Measurements from ENCODE around the gene RPP25L.

RPP25L gene

DNA sequence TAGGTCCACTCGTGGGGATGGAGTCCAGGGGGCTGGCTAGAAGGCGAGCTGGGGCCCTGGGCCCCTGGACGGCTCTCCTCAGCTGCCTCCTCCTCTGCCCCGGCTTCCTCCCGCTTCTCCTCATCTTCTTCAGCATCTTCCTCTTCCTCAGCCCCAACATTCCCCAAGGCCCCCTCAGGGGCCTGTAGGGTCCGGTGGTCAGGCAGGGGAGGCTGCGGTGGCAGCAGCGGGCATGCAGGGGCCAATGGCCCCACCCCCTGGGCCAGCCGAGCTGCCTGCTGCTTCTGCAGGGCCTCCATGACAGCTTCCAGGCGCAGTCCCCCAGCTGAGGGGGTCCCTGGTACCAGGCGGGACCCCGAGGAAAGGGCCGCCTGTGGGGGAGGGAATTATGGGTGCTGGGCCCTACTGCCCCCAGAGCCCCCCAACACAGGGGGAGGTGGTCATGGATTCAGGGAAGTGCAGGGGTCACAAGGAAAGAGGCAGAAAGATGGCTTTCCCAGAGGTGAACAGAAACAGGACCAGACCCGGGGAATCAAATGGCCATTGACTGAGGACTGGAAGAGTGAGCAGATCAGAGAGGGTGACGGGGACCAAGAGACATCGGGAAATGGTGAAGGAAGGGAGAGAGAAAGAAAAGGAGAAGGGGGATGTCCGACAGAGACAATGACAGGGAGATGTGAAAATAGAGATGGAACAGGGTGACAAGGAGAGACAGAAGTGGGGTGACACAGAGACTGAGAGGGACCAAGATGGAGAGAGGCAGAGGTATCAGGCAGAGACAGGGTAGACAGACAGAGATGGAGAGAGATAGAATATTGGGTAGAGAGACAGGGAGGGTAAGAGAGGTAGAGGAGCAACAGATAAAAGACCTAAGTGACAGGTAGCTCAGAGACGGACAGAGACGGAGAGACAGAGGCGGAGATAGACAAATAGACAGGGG, 16.1 kb upstream of the RPP25L start:
- TF ChIP-seq, protein P1, sequence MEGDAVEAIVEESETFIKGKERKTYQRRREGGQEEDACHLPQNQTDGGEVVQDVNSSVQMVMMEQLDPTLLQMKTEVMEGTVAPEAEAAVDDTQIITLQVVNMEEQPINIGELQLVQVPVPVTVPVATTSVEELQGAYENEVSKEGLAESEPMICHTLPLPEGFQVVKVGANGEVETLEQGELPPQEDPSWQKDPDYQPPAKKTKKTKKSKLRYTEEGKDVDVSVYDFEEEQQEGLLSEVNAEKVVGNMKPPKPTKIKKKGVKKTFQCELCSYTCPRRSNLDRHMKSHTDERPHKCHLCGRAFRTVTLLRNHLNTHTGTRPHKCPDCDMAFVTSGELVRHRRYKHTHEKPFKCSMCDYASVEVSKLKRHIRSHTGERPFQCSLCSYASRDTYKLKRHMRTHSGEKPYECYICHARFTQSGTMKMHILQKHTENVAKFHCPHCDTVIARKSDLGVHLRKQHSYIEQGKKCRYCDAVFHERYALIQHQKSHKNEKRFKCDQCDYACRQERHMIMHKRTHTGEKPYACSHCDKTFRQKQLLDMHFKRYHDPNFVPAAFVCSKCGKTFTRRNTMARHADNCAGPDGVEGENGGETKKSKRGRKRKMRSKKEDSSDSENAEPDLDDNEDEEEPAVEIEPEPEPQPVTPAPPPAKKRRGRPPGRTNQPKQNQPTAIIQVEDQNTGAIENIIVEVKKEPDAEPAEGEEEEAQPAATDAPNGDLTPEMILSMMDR (IDR thresholded peaks at IDR 0.05), result no peak

DNA sequence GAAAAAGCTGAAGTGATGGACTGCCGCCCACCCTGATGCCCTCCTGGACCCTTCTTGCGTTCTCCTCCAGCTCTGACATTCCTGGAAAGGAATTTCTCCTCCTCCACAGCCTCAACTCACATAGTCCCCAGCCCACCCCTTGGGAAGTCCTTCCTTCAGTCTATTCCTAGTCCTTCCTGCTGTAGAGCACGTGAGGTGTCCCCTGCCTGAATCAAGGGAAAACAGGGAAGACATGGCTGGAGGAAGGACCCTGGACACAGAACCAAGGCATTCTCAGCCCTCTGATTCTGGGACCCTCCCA, 13.2 kb upstream of the RPP25L start:
- TF ChIP-seq, protein P1 (IDR thresholded peaks at IDR 0.05), result no peak

DNA sequence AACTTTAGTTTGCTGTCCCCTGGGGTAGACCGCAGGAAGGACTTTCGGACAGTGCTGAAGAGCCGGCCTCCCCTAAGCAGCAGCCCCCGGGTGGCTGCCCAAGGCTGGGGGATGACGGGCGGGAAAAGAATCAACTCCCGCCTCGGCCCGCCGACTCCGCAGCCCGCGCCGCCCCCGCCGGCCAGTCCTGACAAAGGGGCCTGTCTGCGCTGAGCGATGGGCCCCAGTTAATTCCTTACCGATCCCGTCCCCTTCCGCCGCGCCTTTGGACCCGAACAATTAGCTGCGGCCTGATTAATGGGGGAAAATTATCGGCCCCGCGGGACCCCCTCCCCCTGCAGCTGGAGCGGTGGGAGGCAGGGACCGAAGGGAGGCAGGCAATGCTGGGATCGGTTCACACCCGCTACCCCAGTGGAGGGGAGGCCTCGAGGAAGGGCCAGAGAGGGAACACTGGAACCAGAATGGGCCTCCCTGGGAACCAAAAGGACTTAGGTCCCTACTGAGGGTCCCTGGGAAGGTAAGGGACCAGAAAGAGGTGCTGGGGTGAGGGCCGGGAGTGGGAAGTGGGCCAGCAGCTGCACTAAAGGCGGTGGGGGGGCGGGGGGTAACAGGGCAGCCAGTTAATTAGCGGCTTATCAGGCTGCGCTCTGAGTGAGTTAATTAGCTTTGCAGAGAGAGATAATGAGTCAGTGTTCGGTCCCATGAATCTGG, 12.7 kb upstream of the RPP25L start:
- TF ChIP-seq, protein P1 (IDR thresholded peaks at IDR 0.05), result no peak

DNA sequence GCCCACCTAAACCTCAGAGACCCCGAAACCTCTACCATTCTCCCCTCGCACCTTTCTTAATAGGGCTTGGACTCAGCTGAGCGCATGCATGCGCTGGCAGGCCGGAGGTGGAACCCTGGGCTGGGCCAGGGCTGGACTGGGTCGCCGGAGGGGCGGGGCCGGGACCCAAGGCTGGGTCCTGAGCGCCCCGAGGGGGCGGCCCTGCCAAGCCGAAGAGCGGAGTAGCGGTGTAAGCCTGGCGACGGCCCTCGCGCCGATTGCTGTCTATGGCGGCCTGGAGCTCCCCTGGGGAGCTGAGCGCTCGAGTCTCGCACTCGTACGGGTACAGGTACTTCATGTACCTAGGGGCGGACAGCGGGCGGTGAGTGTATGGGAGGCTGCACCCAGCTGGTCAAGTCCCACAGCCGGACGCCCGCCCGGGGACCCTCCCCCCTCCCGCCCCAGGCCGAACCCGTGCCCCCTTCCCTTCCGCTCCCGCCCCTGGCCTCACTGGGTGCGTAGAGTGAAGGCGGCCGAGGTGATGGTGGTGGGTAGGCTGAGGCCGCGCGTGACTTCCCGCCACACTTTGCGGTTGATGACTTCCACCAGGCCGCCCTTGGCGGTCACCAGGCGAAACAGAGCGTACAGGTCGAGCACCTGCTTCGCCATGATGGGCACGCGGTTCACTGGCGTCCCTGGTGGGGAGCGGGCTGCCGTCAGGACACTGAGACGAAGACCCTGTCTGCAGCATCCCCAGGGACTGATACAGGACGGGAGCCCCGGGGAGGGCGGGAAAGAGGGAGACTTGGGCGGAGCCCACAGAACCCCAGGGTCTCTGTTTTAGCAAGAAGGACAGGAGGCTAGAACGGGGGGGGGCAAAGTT, 11.7 kb upstream of the RPP25L start:
- TF ChIP-seq, protein P1 (IDR thresholded peaks at IDR 0.05), result no peak

DNA sequence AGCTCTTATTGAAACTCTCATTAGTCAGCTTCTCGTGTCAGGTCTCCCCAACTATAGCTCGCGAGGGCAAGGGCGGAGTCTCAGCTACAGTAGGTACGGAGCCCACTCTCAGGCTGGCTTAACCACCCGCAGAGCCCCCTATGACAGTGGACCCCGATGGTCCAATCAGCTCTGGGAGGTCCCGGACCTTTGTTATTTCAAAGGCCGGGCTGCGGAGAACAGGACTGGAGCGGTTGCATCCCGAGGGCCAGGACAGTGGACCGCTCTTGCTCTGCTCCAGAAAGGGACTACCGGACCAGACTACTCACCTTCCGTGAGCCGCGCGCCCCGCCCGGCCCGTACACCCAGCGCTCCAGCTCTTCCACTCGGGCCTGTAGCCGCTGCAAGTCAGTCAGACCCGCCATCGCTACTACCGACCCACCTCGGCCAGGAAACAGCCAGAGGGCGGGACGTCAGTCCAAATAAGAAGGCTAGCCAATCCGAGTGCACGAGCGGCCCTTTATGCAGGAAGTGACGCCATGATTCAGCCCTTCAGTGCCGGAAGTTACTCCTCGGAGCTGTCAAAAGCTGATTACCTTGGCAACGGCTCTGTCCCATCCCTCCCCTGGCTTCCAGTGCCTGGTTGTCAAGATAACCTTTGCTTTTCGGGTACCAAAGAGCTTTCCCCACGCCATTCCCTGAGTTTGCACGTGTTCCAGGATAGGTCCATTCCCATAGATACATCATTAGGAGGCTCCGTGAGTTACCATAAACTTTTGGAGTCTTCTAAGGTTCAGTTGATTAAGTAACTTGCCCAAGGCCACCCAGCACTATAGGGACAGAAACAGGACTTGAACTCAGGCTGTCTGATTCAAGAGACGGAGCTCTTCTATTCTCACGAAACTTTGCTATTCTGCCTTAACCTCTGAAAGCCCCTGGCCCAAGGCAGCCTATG, 8.4 kb upstream of the RPP25L start, which contains the start of gene DCTN3:
TSS of gene DCTN3 (minus strand) at position 435 of the 934 bp plus-strand sequence. CDS start at position 404, 31 bp downstream.
- TF ChIP-seq, protein P1 (IDR thresholded peaks at IDR 0.05), result no peak

DNA sequence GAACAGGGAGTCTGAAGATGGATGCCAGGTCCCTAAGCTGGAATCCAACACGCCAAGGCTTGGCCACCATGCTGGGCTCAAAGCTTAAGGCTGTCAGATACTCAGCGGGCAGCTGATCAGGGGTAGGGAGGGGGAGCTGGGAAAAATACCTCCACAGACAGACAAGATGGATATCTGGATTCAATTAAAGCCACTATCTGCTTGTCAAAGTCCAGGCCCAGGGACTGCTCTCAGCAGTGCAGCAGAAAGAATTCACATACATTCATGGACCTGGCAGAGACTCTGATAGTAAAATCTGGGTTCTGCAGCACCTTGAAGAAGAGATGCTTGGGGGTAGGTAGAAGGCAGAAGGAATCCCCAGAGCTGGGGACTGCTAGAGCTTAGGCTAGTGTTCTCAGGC, 3.2 kb upstream of the RPP25L start:
- TF ChIP-seq, protein P1 (IDR thresholded peaks at IDR 0.05), result no peak
